SH-SY5Y (cell line): Measurements from ENCODE around the gene RNGTT.

Experiments
- GATA2 ChIP-seq: IDR thresholded peaks from 2 replicates; pipeline ENCODE4 v1.6.1; 2011; ENCODE audit warnings: mild to moderate bottlenecking, low read depth, low read length
- GATA3 ChIP-seq: IDR thresholded peaks from 2 replicates; pipeline ENCODE4 v1.6.1; 2011; ENCODE audit warnings: low read depth, mild to moderate bottlenecking, low read length, moderate library complexity

DNA sequence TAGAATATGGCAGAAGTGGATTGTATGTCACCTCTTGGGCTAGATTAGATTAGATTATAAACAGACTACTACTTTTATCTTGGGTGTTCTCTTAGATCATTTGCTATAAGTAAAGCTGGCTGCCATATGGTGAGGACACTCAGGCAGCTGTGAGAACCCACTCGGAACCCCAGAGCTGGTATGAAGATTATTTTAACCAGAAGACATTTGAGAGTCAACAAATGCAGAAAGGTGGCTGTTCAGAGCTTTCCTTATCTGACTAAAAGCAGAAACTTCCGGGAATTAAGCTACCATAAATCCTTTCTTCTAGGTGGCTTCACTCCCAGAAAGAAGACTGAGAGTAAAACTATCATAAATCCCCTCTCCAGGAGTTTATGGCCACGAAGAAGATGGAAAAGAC, 91.9 kb downstream of the RNGTT start:
- TF ChIP-seq GATA2 = no peak
- TF ChIP-seq GATA3 = no peak
